Activated CD4-positive, alpha-beta memory T cell treated with anti-CD3 and anti-CD28 coated beads, Interleukin-2, amount 10 ng/mL, durations not matched to agents 7 days and 5 days (primary cell): Measurements from ENCODE around the gene MRPL45. TPM values are rescaled to one million over a fixed set of nuclear protein-coding genes. Genes with fewer than 3 reads are reported as not detected.
"Not testable (repeated sequence)": the region's sequence is repeated elsewhere in the genome, so short reads cannot be mapped to it uniquely, and the experiment has no call there.

ENCODE experiments used
- CTCF ChIA-PET: fragments of 350-600 bp; sonication (Branson Sonifier 250); formaldehyde crosslinking; loops from one replicate; lab custom pipeline; 2021; ENCODE audit warnings: antibody characterized with exemption, inconsistent platforms; lab: Charles Lee
- POLR2A ChIA-PET: fragments of 350-600 bp; sonication (Branson Sonifier 250); formaldehyde crosslinking; loops from one replicate; lab custom pipeline; 2021; ENCODE audit warnings: antibody characterized with exemption; lab: Charles Lee
- DNase-seq: peaks from one replicate; pipeline ENCODE4 v3.0.0-alpha.2; 2020
- H3K27ac Mint-ChIP-seq: one replicate; pipeline ENCODE4 v1.8.0; 2021; ENCODE audit warnings: mild to moderate bottlenecking, mixed read lengths
- H3K27me3 Mint-ChIP-seq: one replicate; pipeline ENCODE4 v1.8.0; 2021; ENCODE audit warnings: mixed read lengths
- H3K36me3 Mint-ChIP-seq: one replicate; pipeline ENCODE4 v1.8.0; 2021; ENCODE audit warnings: low read depth, mixed read lengths
- H3K4me1 Mint-ChIP-seq: one replicate; pipeline ENCODE4 v1.8.0; 2021; ENCODE audit warnings: mixed read lengths
- H3K4me3 Mint-ChIP-seq: one replicate; pipeline ENCODE4 v1.8.0; 2021; ENCODE audit warnings: mild to moderate bottlenecking, mixed read lengths
- H3K9me3 Mint-ChIP-seq: one replicate; pipeline ENCODE4 v1.8.0; 2021; ENCODE audit warnings: mixed read lengths
- total RNA-seq, 2 experiments: library from RNA; stranded (reverse); gene quantifications; one replicate each; pipeline ENCODE4 v1.2.3, GENCODE V29; 2021

The MRPL45 gene
- total RNA-seq, 2 experiments from 2014 or later = 25.2 to 26.9 TPM

GRCh38 chr17:38295602-38296365, 1.2 kb upstream of the MRPL45 start:
- POLR2A ChIA-PET = interaction anchor here (0.9 kb wide), 1 partner anchor 20 kb away, joined by 3 read pairs; no protein-coding TSS in a partner anchor
- H3K27me3 Mint-ChIP-seq, DNase-seq, H3K36me3 Mint-ChIP-seq, CTCF ChIA-PET, H3K9me3 Mint-ChIP-seq: not testable (repeated sequence)
- H3K27ac Mint-ChIP-seq = peak overlapping the region; percentile 91
- peak overlapping the region; percentile 94 for H3K4me3 Mint-ChIP-seq
- H3K4me1 Mint-ChIP-seq = peaks cover 19% of the 10 kb centered on the region

GRCh38 chr17:38315497-38315896, 18.5 kb downstream of the MRPL45 start:
- POLR2A ChIA-PET = interaction anchor here (0.9 kb wide), 1 partner anchor 19 kb away, joined by 3 read pairs; no protein-coding TSS in a partner anchor
- Mint-ChIP-seq H3K4me3 (no peak overlapping the region), H3K27me3 (no peaks in the 10 kb centered on the region), H3K27ac (no peak overlapping the region), H3K36me3 (peaks cover 26% of the 10 kb centered on the region), H3K9me3 (no peaks in the 10 kb centered on the region), H3K4me1 (peaks cover 11% of the 10 kb centered on the region)
- no peak for DNase-seq
- CTCF ChIA-PET = interaction anchor here (1.1 kb wide), 1 partner anchor 9 kb away, joined by 4 read pairs; no protein-coding TSS in a partner anchor

GRCh38 chr17:38317081-38317480, 20.1 kb downstream of the MRPL45 start:
- no peaks in the 10 kb centered on the region for H3K27me3 Mint-ChIP-seq
- no peak overlapping the region for H3K4me3 Mint-ChIP-seq
- no peak for DNase-seq
- H3K9me3 Mint-ChIP-seq = no peaks in the 10 kb centered on the region
- ChIA-PET POLR2A (no interaction called here), CTCF (interaction anchor here (0.7 to 1.0 kb wide), 2 partner anchors 15 to 529 kb away, joined by 3 to 4 read pairs; no protein-coding TSS in a partner anchor)
- H3K27ac Mint-ChIP-seq = no peak overlapping the region
- peaks cover 29% of the 10 kb centered on the region for H3K36me3 Mint-ChIP-seq
- peaks cover 11% of the 10 kb centered on the region for H3K4me1 Mint-ChIP-seq

- Mint-ChIP-seq H3K36me3 (peaks cover 29% of the 10 kb centered on the region), H3K27me3 (no peaks in the 10 kb centered on the region), H3K27ac (no peak overlapping the region), H3K4me3 (no peak overlapping the region), H3K9me3 (no peaks in the 10 kb centered on the region), H3K4me1 (peaks cover 6% of the 10 kb centered on the region)
- ChIA-PET POLR2A (no interaction called here), CTCF (interaction anchor here (1.4 to 2.0 kb wide), 2 partner anchors 13 to 29 kb away, joined by 4 read pairs; no protein-coding TSS in a partner anchor)
- DNase-seq = no peak
Observed at GRCh38 chr17:38320482-38320881, 23.5 kb downstream of the MRPL45 start.

- peaks cover 21% of the 10 kb centered on the region for H3K36me3 Mint-ChIP-seq
- POLR2A ChIA-PET = interaction anchor here (1.6 kb wide), 1 partner anchor 10 kb away, joined by 4 read pairs; no protein-coding TSS in a partner anchor
- no peak overlapping the region for H3K4me3 Mint-ChIP-seq
Observed at GRCh38 chr17:38322156-38322779, 25.3 kb downstream of the MRPL45 start.

GRCh38 chr17:38322897-38323296, 25.9 kb downstream of the MRPL45 start:
- ChIA-PET CTCF (interaction anchor here (0.6 to 2.4 kb wide), 8 partner anchors 10 to 125 kb away, joined by 3 to 19 read pairs (median 4); no protein-coding TSS in a partner anchor), POLR2A (interaction anchor here (1.6 kb wide), 1 partner anchor 9 kb away, joined by 4 read pairs; no protein-coding TSS in a partner anchor)
- H3K36me3 Mint-ChIP-seq = peaks cover 20% of the 10 kb centered on the region

More at GRCh38 chr17:38322156-38322779, 25.3 kb downstream of the MRPL45 start:
- DNase-seq = peak; percentile 74
- no peaks in the 10 kb centered on the region for H3K9me3 Mint-ChIP-seq
- CTCF ChIA-PET = interaction anchor here (0.6 to 2.4 kb wide), 10 partner anchors 11 to 126 kb away, joined by 3 to 19 read pairs (median 4); no protein-coding TSS in a partner anchor
- H3K4me1 Mint-ChIP-seq = peaks cover 7% of the 10 kb centered on the region
- H3K27ac Mint-ChIP-seq = no peak overlapping the region
- no peaks in the 10 kb centered on the region for H3K27me3 Mint-ChIP-seq

GRCh38 chr17:38324141-38324697, 27.3 kb downstream of the MRPL45 start:
- H3K9me3 Mint-ChIP-seq = no peaks in the 10 kb centered on the region
- ChIA-PET POLR2A (no interaction called here), CTCF (interaction anchor here (0.7 to 2.1 kb wide), 3 partner anchors 9 to 479 kb away, joined by 3 to 7 read pairs (median 4); no protein-coding TSS in a partner anchor)
- H3K36me3 Mint-ChIP-seq = peaks cover 18% of the 10 kb centered on the region
- no peaks in the 10 kb centered on the region for H3K27me3 Mint-ChIP-seq
- H3K4me3 Mint-ChIP-seq = no peak overlapping the region
- peaks cover 7% of the 10 kb centered on the region for H3K4me1 Mint-ChIP-seq
- DNase-seq = no peak
- H3K27ac Mint-ChIP-seq = no peak overlapping the region

More at GRCh38 chr17:38322897-38323296, 25.9 kb downstream of the MRPL45 start:
- no peaks in the 10 kb centered on the region for H3K27me3 Mint-ChIP-seq
- no peak for DNase-seq
- H3K9me3 Mint-ChIP-seq = no peaks in the 10 kb centered on the region
- no peak overlapping the region for H3K4me3 Mint-ChIP-seq
- peaks cover 7% of the 10 kb centered on the region for H3K4me1 Mint-ChIP-seq
- no peak overlapping the region for H3K27ac Mint-ChIP-seq

- DNase-seq = no peak
- H3K27me3 Mint-ChIP-seq = no peaks in the 10 kb centered on the region
- H3K36me3 Mint-ChIP-seq = peaks cover 18% of the 10 kb centered on the region
- no peak overlapping the region for H3K27ac Mint-ChIP-seq
- no peak overlapping the region for H3K4me3 Mint-ChIP-seq
- H3K9me3 Mint-ChIP-seq = no peaks in the 10 kb centered on the region
- H3K4me1 Mint-ChIP-seq = peaks cover 7% of the 10 kb centered on the region
- ChIA-PET CTCF (interaction anchor here (1.0 to 2.1 kb wide), 2 partner anchors 8 to 9 kb away, joined by 4 to 7 read pairs; no protein-coding TSS in a partner anchor), POLR2A (no interaction called here)
Observed at GRCh38 chr17:38324772-38325171, 27.8 kb downstream of the MRPL45 start.

- Mint-ChIP-seq H3K27me3 (no peaks in the 10 kb centered on the region), H3K9me3 (no peaks in the 10 kb centered on the region), H3K36me3 (peaks cover 15% of the 10 kb centered on the region), H3K4me3 (no peak overlapping the region), H3K4me1 (peaks cover 6% of the 10 kb centered on the region), H3K27ac (no peak overlapping the region)
- ChIA-PET CTCF (interaction anchor here (0.7 to 2.1 kb wide), 4 partner anchors 8 to 89 kb away, joined by 3 to 7 read pairs (median 3); no protein-coding TSS in a partner anchor), POLR2A (no interaction called here)
- DNase-seq = no peak
Observed at GRCh38 chr17:38325221-38325851, 28.4 kb downstream of the MRPL45 start.

- H3K27ac Mint-ChIP-seq = no peak overlapping the region
- H3K9me3 Mint-ChIP-seq = no peaks in the 10 kb centered on the region
- H3K4me3 Mint-ChIP-seq = no peak overlapping the region
- no peak for DNase-seq
- ChIA-PET CTCF (interaction anchor here (1.2 kb wide), 1 partner anchor 9 kb away, joined by 3 read pairs; no protein-coding TSS in a partner anchor), POLR2A (interaction anchor here (0.8 kb wide), 1 partner anchor 24 kb away, joined by 4 read pairs; the partner anchor contains the start of gene SOCS7)
- peaks cover 7% of the 10 kb centered on the region for H3K36me3 Mint-ChIP-seq
- peaks cover 6% of the 10 kb centered on the region for H3K4me1 Mint-ChIP-seq
- no peaks in the 10 kb centered on the region for H3K27me3 Mint-ChIP-seq
Observed at GRCh38 chr17:38326996-38327792, 30.2 kb downstream of the MRPL45 start.

GRCh38 chr17:38327936-38328335, 31.0 kb downstream of the MRPL45 start:
- DNase-seq = no peak
- no peaks in the 10 kb centered on the region for H3K27me3 Mint-ChIP-seq
- ChIA-PET CTCF (interaction anchor here (1.2 to 1.3 kb wide), 2 partner anchors 8 to 21 kb away, joined by 3 to 5 read pairs; no protein-coding TSS in a partner anchor), POLR2A (interaction anchor here (0.7 kb wide), 1 partner anchor 1189 kb away, joined by 3 read pairs; no protein-coding TSS in a partner anchor)
- H3K9me3 Mint-ChIP-seq = no peaks in the 10 kb centered on the region
- peaks cover 3% of the 10 kb centered on the region for H3K36me3 Mint-ChIP-seq
- H3K4me3 Mint-ChIP-seq = no peak overlapping the region
- H3K27ac Mint-ChIP-seq = no peak overlapping the region
- peaks cover 6% of the 10 kb centered on the region for H3K4me1 Mint-ChIP-seq
